Omental fat pad (tissue), 4 donors: ENCODE results near the gene ATP6V0C. TPM values are rescaled to one million over a fixed set of nuclear protein-coding genes. Genes with fewer than 3 reads are reported as not detected.

Experiments
- ATAC-seq: fragments of 150-250 bp; one replicate; pipeline ENCODE4 v1.9.1; 2016; ENCODE audit warnings: mild to moderate bottlenecking, moderate library complexity; ENCODE audit not compliant: low FRiP score
- DNase-seq: peaks from one replicate; pipeline ENCODE4 v3.0.0-alpha.2; 2019; ENCODE audit warnings: low spot score
- CTCF ChIP-seq, 3 donors: fragments of 450-650 bp; IDR thresholded peaks; one replicate each; pipeline ENCODE4 v1.5.1; 2016 to 2017; ENCODE audit warnings: antibody characterized with exemption in 3 of 3, mild to moderate bottlenecking in 3 of 3, moderate library complexity in 2 of 3
- total RNA-seq, 4 donors: library from RNA; depleted of rRNA; stranded (reverse); fragments of >200 nt; gene quantifications; one replicate each; pipeline ENCODE4 v1.1.0, GENCODE V29; 2016

Gene ATP6V0C
- 100 to 1,000 TPM in 1 of 4 donors, 10 to 100 TPM in 3; 43.5 to 113 (median 67.9) TPM for total RNA-seq

GRCh38 chr16:2513405-2514332, at the start of gene ATP6V0C:
ATP6V0C (plus strand) TSS chr16:2513952; CDS start chr16:2514104, 152 bp downstream.
- no peak for TF ChIP-seq CTCF (IDR thresholded peaks at IDR 0.05)

GRCh38 chr16:2464333-2464732, 49.4 kb upstream of the ATP6V0C start:
- no peak for TF ChIP-seq CTCF (IDR thresholded peaks at IDR 0.05)
- ATAC-seq: no peak

More at GRCh38 chr16:2513405-2514332, at the start of gene ATP6V0C:
- ATAC-seq (peak; percentile 82), DNase-seq (peak; percentile 81)

GRCh38 chr16:2465653-2466415, 47.9 kb upstream of the ATP6V0C start:
- DNase-seq (no peak), ATAC-seq (no peak)
- no peak for TF ChIP-seq CTCF (IDR thresholded peaks at IDR 0.05)

More at GRCh38 chr16:2464333-2464732, 49.4 kb upstream of the ATP6V0C start:
- DNase-seq: no peak

GRCh38 chr16:2466667-2467527, 46.9 kb upstream of the ATP6V0C start:
- TF ChIP-seq CTCF (IDR thresholded peaks at IDR 0.05): no peak

GRCh38 chr16:2467528-2468232, 46.1 kb upstream of the ATP6V0C start:
- no peak for TF ChIP-seq CTCF (IDR thresholded peaks at IDR 0.05)
- peak; percentile 54 for ATAC-seq
- no peak for DNase-seq

More at GRCh38 chr16:2466667-2467527, 46.9 kb upstream of the ATP6V0C start:
- no peak for DNase-seq
- ATAC-seq: no peak

GRCh38 chr16:2468233-2468724, 45.5 kb upstream of the ATP6V0C start:
- DNase-seq (no peak), ATAC-seq (no peak)
- no peak for TF ChIP-seq CTCF (IDR thresholded peaks at IDR 0.05)
